Measurements from ENCODE around the gene BAG3.
"Not testable (repeated sequence)": the region's sequence is repeated elsewhere in the genome, so short reads cannot be mapped to it uniquely, and the experiment has no call there.

BAG3 gene

GRCh38 chr10:119640875-119641526 lies 10.2 kb upstream of the BAG3 start:
- DNase-seq = no peak

- no peak for DNase-seq
Observed at GRCh38 chr10:119642556-119643111, 8.5 kb upstream of the BAG3 start.

DNA sequence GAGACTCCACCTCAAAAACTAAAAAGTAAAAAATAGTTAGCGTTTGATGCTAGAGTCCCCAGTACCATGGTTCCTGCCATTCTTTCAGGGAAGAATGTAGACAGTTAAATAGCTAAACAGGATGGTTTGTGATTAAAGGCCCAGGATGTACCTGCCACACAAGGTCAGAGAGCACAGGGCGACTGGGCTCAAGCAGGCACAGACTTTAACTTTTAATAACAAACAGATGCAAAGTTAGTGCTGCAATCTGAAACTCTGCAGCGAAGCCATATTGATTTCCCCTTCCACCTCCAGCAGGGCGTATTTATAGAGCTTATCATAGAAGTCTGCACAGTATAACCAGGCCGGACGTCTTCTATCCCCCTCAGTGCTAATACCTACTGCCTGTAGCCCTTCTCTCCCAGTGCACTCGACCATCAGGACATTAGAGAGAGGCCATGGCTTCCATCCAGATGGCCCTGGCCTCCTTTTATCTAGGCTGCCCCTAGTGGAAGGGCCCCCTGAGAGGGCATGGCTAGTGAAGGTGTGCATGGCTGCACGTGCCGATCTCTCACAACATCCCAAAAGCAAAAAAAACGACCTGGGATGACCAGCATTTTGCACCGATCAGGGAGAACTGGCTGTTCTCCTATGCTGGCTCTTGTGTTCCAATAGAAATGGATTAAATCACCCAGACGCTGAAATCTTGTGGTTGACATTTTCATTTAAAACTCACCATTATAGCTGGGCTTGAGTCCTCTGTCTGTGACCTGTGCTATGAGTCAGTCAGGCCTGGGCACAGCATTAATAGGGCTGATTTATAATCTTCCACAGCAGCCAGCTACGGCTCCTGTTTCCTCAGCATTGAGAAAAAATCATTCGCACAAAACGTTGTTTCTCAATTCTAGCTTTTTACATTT lies 7.6 kb upstream of the BAG3 start:
- no peak for DNase-seq

DNA sequence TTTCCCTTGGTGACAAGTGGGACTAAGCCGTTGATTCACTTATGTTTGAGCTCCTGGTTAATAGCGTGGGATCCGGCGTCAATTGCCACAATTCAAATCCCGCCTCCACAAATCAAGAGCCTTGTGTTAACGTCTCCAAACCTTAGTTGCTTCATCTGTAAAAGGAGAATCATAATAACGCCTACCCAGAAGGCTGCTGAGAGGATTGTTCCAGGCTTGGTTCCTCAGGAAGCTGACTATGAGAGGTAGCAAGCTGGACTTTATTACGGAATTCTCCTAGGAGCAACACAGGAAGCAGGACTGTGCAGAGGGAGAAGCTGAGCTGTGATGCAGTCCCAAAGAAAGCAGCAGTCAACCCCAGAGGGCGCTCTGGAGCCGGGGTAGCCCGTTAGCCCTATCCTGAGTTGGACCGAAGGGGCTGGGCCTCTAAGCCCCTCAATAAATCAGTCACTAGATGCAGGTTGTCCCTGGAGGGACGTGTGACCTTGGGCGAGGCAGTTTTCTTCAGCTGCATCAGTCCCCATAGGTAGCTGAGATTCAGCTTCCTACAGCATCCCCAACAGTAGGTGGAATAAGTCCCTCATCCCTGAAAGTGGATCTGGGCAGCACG lies 6.9 kb upstream of the BAG3 start:
- no peak for DNase-seq

- no peak for DNase-seq
Observed at GRCh38 chr10:119644994-119645393, 6.2 kb upstream of the BAG3 start.

- no peak for DNase-seq
Observed at GRCh38 chr10:119650062-119650461, 1.1 kb upstream of the BAG3 start.

DNA sequence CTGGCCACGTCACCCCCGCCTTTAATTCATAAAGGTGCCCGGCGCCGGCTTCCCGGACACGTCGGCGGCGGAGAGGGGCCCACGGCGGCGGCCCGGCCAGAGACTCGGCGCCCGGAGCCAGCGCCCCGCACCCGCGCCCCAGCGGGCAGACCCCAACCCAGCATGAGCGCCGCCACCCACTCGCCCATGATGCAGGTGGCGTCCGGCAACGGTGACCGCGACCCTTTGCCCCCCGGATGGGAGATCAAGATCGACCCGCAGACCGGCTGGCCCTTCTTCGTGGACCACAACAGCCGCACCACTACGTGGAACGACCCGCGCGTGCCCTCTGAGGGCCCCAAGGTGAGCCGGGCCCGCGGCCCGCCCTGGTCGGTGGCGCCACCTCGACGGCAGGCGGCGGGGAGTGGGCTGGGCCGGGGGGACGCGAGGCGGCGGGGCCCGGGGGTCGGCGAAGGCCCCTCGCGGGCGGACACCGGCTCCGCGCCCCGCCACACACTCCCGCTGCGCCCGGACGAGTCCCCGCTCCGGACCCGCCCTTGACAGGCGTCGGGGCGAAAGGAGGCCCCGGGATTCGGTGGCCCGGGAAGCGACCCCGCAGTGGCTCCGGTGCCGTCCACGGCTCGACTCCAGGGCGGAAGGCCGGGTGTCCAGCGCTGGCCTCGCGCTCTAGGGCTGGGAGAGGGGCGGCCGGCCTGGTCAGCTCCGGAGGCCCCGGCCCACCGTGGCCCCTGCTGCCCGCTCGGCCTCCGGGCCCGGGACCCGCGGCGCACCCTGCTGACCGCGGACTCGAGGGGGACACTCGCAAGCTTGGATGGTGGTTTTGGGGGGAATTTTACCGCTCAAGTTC lies 557 bp downstream of the BAG3 start:
- DNase-seq = peak; percentile 12 to 49 (median 29)

DNA sequence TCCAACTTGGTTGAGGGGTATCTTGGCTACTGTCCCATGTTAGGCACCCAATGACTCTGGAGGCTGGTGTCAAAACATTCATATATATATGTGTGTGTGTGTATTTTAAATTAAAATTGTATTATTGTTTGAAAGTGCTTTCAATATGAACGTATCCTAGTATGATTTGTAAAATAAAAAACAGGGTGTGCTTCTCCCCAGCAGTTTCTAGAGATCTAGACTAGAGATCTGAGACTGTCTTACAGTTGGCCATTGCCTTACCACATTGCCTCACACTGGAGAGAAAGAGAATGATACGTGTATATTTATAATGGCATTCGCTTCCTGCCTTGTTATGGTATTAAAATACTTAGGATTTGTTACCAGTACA lies 1.2 kb downstream of the BAG3 start:
- DNase-seq = peak; percentile 24 to 58 (median 50)

DNA sequence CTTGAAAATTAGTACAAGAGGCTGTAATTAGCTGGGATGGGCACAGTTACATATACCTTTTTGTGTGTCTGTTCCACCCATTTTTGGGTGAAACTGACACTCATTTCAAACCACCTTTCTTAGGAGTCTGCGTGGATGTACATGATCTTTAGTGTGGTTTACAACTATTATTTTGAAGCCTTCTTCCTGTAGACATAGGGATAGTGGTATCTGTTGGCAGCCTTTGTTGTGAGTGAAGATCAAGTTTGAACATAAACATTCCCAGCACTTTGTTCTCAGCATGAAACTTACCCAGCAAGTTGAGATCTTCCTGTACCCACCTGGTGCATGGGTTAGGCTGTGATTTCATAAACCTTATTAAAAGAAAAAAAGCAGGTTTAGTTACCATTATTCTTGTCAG lies 2.0 kb downstream of the BAG3 start:
- no peak for DNase-seq

DNA sequence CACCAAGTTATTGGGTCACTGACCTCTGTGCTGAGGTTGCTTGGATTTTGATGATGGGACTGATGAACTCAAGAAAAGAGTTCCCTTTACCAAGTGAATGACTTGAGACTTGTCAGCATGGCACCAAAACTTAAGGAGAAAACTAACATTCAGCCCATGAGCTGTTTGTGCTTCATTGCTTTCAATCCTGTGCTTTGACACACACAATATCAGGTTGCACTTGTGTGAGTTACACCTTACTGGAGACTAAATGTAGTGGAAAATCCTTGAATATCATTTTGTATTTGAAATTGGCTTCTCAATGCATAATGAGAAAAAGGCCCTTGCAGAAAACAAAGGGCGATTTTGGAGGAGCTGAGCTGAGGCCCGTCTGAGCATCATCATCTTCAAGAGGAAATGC lies 2.7 kb downstream of the BAG3 start:
- DNase-seq = no peak

DNA sequence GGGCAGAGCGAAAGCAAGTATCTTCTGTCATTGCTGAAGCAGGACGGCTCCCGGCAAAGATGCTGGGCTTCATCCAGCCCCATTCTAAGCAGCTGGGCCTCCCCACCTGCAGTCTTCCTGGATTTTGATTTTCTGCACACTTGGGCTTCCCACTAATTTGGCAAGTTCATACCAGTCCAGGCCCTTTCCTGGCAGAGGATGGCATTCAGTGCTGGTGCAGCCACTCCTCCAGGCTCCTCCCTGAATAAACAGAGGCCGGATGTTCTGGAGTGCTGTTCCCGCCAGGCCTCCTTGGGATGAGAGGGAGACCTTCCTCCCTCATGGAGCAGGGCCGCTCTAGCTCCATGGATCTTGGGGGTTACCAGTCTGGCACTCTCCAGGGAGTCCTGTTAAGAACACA lies 3.4 kb downstream of the BAG3 start:
- DNase-seq = no peak

DNA sequence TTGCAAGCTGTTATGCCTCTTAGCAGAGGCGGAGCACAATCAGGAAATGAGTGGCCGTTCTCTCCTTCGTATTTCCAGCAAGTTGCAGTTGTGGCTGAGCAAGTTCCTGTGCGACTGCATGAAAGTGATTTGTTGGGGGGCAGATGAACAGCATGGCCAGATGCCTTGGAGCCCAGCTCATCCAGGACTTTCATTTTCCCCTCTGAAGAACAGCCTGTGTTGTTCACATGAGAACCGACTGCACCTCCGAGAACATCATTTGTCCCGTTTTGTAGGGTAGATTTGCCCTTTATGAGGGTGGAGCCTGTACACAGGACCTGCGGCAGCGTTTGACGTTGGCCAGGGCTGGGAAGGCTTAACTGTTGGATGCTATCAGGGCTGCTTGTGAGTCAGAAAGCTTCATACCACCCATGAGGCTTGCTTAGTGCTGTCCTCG lies 4.4 kb downstream of the BAG3 start:
- DNase-seq = peak; percentile 24 to 47 (median 36)

- DNase-seq = no peak
Observed at GRCh38 chr10:119656760-119657159, 5.6 kb downstream of the BAG3 start.

DNA sequence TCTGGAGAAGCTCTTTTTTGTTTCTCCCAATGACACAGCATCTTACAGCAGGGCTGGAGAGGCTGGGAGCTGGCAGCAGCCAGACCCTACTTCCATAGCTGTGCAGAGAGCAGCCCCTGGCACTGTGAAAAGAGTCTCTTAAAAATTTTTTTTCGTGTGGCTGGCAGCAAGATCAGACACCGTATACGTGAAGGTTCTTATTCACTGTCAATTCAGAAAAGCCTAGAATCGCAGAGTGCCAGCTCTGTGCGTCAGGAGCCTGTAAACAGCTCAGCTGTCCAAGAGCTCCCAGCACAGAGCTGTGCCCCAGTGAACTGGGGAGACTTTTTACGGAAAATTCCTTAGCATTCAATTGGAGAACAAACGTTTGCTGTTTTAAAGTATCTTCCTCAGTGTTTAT lies 6.5 kb downstream of the BAG3 start:
- DNase-seq = no peak

DNA sequence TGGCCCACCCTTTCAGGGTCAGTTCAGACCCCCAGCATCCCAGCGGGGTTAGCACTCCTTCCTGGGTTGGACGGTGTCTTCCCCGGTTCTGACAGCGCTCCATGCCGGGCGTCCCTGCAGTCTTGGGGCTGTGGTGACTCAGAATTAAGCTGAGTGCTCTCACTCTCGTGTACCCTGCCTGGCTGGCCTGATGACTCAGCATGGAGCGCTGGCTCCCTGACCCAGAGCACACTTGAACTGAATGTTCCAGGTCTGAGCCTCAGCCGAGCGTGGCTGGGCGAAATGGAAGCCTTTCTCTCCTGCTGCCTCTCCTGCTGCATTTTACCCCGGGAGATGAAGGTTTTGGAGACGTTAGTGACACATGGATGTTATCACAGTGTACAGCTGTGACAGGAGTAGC lies 7.1 kb downstream of the BAG3 start:
- DNase-seq = peak; percentile 66 to 78 (median 76)

DNA sequence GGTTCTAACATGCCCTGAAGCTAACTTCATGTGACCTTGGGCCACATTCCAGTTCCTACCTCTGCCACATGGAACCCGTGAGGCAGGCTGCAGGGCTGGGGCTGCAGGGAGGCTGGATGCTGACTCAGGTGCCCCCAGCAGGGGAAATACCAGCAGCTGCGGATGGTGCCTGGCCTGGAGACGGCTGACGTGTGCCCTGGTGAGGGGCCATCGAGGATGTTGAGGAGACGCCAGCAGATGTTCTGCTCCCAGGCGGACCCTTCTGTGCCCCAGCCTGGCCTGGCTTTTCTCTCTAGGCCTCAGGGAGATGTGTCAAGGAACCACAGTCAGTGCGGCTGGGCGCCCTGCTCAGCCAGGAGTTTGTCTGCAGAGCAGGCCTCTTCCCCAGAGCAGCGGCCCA lies 8.8 kb downstream of the BAG3 start:
- DNase-seq = no peak

DNA sequence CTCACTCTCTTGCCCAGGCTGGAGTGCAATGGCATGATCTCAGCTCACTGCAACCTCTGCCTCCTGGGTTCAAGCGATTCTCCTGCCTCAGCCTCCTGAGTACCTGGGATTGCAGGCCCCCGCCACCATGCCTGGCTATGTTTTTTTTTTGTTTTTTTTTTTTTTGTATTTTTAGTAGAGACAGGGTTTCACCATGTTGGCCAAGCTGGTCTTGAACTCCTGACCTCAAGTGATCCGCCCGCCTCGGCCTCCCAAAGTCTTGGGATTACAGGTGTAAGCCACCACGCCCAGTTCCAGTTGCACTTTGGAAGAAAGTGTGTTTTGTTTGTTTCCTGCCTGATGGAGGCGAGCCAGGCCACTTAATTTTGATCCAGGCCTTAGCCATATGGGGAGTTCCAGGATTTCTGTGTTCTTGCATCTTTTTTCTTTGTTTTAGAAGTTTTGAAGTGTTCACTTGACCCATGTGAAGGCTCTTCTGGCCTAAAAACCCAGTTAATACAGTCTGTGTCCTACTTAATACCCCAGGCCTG lies 11.0 kb downstream of the BAG3 start:
- not testable (repeated sequence) for DNase-seq

GRCh38 chr10:119663866-119664698 lies 12.9 kb downstream of the BAG3 start:
- no peak for DNase-seq

DNA sequence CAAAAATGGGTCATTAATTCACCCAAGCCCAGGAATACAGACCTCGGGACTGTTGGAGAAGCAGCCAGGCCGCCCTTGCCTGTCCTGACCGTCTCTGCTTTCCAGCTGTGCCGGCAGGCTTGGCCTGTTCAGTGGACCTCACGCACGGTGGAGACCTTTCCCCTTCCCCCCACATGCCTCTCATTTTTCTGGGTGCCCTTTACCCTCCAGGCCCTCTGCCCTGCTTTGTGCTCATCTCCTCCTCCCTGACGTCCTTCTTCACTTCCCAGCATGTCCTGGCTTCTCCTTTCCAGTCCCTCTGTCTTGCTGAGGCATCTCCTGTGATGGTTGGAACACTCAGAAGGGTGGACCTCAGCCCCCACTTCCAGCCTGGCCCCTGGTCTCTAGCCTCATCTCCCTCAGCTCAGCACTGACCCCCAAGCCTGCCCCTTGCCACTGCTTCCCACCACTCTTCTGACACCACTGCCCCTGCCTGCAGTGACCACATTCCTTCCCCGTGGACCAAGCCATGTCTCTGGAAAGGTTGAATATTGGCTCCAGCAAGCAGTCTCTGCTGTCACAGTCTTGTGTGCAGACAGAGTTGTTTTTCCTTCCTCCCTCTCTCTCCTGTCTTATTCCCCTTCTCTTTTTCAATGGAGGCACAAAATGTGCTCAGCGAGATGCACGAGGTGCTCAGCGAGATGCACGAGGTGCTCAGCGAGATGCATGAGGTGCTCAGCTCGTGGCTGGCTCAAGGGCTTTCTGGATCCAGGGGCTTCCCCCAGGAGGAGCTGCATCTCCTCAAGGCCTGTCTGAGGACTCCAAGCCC lies 14.9 kb downstream of the BAG3 start:
- no peak for DNase-seq

DNA sequence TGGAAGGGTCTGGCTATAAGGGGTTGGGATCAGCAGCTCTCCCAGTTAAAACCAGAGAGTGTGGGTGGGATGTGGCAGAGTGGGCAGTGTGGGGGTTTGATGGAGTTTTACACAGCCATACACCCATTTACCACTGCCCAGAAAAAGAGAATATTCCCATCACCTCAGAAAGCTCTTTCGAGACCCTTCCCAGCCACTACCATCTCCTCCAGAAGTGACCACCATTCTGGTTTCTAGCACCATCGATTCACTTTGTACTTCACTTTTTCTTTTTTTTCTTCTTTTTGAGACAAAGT lies 15.5 kb downstream of the BAG3 start:
- DNase-seq = no peak
